GM19193 (cell line): ENCODE measurements around the gene ZNF638.

Experiments
- POLR2A ChIP-seq: IDR thresholded peaks from 4 replicates; pipeline ENCODE4 v1.6.1; 2011; ENCODE audit not compliant: insufficient read depth, insufficient read length; ENCODE audit errors: extremely low read depth

Gene ZNF638, protein sequence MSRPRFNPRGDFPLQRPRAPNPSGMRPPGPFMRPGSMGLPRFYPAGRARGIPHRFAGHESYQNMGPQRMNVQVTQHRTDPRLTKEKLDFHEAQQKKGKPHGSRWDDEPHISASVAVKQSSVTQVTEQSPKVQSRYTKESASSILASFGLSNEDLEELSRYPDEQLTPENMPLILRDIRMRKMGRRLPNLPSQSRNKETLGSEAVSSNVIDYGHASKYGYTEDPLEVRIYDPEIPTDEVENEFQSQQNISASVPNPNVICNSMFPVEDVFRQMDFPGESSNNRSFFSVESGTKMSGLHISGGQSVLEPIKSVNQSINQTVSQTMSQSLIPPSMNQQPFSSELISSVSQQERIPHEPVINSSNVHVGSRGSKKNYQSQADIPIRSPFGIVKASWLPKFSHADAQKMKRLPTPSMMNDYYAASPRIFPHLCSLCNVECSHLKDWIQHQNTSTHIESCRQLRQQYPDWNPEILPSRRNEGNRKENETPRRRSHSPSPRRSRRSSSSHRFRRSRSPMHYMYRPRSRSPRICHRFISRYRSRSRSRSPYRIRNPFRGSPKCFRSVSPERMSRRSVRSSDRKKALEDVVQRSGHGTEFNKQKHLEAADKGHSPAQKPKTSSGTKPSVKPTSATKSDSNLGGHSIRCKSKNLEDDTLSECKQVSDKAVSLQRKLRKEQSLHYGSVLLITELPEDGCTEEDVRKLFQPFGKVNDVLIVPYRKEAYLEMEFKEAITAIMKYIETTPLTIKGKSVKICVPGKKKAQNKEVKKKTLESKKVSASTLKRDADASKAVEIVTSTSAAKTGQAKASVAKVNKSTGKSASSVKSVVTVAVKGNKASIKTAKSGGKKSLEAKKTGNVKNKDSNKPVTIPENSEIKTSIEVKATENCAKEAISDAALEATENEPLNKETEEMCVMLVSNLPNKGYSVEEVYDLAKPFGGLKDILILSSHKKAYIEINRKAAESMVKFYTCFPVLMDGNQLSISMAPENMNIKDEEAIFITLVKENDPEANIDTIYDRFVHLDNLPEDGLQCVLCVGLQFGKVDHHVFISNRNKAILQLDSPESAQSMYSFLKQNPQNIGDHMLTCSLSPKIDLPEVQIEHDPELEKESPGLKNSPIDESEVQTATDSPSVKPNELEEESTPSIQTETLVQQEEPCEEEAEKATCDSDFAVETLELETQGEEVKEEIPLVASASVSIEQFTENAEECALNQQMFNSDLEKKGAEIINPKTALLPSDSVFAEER (N-terminal part only)

DNA sequence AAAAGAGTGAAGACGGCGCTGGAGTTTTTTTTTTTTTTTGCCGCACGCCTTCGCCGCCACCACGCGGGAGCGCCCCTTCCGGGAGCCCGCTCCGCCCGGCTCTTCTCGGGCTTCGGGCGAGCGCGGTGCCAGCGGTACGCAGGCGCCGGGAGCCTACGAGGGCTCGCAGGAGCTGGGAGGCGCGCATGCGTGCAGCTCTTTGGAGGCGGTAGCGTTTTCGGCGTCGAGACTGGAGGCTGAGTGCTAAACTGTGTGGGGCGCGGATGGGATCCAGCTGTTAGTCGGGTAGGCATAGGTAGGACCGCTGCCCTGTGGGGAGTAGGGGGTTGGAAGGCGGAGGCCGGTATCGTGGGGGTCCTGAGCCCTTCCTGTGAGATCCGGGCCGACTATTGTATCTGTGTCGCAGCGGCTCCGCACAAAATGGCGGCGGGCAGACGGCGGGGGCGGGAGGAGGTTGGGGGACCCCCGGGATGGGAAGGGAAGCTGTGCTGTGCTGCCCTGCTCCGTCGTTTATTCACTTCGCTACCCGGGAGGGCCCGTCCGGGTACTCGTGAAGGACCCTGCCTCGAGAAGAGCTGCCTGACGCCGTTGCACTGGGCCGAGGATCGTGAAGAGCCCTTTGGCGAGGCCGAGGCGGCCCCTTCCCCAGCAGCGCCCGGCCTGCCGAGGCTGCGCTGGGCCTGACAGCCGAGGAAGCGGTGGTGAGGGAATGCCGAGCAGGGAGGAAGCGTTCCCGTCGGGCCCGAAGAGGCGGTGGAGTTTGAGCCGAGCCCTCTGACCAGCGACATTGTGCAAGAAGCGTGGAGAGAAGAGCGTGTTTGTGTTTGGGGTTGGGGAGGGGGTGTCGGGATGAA lies at the start of gene ZNF638:
Gene ZNF638, plus strand, starts transcription at position 202 of the 854 bp plus-strand sequence. CDS start 17,173 bp downstream, outside the sequence.
- peak; percentile 93 for TF ChIP-seq POLR2A

DNA sequence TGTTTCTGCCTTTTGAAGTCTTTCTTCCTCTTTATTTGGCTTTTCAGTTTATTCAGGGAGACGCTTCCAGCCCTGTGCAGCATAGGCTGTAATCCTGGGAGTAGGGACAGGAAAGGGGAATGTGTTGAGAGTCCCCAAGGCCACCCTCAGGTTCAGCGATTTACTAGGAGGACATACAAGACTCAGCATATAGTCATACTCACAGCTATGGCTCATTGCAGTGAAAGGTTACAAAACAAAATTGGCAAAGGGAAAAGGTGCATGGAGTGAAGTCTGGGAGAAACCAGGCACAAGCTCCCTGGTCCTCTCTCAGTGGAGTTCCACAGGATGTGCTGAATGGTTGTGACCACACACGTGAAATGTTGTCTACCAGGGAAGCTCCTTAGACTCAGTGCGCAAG lies 49.6 kb upstream of the ZNF638 start:
- no peak for TF ChIP-seq POLR2A

DNA sequence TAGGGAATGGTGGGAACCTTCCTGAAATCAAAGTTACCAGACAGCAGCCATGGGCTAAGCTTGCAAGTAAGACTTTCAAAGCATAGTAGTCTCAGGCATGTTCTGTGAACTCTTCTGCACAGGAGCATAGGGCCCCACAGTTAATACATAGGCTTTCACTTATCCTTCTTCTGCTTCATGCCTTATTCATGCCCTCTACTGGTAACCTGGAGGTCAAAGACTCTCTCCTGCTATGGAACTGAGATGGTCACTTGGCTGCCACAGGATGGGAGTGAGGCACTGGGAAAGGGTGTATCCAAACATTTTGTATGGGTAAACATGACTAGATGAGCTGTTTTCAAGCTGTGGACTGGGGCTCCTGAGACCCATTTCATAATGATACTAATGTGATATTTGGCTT lies 49.1 kb upstream of the ZNF638 start:
- no peak for TF ChIP-seq POLR2A

DNA sequence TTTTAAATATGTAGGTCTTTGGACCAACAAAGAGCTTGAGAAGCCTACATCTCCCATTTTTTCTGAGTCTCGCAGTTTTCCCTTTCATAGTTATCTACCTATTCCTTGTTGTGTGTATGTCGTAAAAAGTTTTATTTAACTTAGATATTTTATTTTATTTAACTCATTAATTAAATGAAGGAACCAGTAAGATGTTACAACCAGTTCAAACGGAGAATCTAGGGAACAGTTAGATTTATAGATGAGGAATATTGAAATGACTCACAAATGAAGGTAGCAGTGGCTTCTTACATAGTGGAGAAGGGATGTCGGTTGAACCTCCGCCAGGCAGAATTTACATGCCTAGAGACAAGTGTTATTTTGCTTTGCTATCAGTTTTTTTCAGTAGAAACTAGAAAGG lies 48.5 kb upstream of the ZNF638 start:
- no peak for TF ChIP-seq POLR2A

DNA sequence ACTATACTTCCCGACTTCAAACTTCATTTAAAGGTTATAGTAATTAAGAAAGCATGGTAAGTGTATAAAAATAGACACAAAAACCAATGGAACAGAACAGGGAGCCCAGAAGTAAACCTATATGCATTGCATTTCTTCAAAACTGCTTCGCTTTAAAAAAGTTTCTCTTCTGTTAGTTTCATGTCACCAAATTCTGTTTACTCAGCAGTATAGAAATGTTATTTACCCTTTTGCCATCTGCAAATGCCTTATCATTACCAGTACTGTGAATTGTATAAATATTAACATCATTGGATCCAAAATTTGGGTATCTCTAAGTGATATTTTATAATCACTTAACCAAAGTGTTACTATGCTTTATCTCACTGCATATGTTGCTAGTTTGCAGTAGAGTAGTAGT lies 45.9 kb upstream of the ZNF638 start:
- no peak for TF ChIP-seq POLR2A

DNA sequence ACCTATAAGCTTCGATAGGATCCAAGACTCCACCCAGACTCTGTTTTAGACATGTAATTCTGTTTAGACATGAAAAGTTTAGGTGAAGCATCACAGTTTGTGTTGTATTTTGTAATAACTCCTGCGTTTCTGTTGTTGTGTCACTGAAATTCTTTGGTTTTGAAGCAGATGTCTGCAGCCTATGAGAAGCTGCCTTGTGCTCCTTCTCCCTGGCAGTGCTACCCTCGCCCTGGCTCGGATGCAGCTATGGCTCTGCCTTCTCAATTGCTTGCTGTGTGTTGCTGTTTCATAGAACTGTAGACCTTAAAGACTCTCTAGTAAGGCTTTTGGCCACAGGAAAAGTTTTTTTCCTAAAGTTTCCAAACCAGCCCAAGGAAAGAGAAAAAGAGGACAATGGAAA lies 40.2 kb upstream of the ZNF638 start:
- no peak for TF ChIP-seq POLR2A

DNA sequence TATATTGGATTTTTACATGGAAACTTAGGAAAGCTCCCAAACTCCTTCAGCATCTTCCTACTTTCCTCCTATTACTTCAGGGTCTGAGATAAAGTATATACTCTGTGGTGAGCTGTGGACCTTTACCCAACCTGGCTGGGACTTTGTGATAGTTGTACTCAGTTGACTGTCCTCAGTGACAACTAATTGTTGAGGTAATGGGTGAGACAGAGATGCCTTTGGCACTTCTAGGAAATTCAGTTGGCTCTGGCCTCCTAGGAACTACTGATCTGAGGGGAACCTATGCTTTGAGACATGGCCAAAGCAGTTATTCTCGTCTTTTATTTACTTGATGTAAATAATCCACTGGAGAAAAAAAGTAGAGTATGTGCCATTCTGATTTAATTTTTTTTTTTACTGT lies 39.4 kb upstream of the ZNF638 start:
- TF ChIP-seq POLR2A: no peak

DNA sequence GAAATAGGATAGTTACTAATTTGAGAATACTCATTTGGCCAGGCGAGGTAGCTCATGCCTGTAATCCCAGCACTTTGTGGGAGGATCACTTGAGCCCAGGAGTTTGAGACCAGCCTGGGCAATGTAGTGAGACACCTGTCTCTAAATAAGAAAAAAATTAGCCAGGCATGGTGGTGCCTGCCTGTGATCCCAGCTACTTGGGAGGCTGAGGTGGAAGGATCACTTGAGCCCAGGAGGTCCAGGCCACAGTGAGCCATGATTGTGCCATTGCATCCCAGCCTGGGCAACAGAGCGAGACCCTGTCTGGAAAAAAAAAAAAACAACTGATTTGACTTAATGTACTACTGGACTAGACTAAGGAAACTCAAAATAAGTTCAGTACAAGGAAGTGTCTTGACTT lies 32.7 kb upstream of the ZNF638 start:
- TF ChIP-seq POLR2A: no peak

DNA sequence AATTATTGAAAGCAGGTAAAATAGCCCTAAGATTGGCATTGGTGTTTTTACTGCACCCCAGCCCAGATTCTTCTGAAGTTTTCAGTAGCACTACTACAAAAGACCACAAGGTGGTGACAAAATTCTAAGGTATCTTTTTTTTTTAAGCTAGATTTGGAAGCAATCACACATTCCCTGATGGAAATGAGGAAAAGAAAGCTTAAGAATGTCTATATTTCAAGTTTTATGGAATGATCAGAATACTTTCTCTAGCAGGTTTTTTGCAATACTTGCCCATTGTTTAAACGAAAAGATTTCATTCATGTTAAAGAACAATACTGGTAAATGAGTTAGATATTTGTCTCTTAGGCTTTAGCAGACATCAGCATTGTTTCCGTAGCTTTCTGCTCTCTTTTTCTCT lies 32.1 kb upstream of the ZNF638 start:
- TF ChIP-seq POLR2A: no peak

DNA sequence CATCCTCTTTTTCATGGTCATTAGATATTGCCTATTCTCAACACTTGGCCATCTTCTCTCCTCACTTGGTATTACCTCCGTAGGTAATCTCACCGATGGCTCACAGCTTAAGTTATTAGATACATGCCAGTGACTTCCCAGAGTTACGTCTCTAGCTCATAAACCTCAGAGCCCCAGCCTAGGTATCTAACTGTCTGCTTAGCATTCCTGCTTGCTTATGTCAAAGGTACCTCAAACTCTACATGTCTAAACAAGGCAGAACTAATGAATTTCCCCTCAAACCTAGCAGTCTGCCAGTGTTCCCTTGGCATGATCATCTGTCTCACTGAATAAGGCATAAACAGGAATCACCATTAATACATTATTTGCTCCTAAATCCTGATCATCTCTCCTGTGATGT lies 27.7 kb upstream of the ZNF638 start:
- TF ChIP-seq POLR2A: no peak

DNA sequence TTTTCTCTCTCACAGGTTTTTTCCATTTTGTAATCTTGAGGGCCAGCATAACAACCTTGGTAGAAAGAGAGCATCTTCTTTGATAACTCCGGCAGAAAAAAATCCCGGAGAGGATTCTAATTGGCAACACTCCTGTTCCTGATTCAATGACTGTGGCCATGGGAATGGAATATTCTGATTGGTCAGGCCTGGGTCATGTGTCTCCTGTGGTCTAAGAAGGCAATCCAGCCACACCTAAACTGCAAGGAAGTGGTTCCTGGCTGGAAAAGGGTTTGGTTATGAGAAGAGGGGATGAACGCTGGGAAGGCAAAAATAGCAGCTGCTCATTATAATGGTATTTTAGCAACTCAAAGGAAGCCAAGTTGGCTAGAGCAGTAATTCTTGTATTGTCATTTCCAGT lies 24.8 kb upstream of the ZNF638 start:
- TF ChIP-seq POLR2A: no peak

DNA sequence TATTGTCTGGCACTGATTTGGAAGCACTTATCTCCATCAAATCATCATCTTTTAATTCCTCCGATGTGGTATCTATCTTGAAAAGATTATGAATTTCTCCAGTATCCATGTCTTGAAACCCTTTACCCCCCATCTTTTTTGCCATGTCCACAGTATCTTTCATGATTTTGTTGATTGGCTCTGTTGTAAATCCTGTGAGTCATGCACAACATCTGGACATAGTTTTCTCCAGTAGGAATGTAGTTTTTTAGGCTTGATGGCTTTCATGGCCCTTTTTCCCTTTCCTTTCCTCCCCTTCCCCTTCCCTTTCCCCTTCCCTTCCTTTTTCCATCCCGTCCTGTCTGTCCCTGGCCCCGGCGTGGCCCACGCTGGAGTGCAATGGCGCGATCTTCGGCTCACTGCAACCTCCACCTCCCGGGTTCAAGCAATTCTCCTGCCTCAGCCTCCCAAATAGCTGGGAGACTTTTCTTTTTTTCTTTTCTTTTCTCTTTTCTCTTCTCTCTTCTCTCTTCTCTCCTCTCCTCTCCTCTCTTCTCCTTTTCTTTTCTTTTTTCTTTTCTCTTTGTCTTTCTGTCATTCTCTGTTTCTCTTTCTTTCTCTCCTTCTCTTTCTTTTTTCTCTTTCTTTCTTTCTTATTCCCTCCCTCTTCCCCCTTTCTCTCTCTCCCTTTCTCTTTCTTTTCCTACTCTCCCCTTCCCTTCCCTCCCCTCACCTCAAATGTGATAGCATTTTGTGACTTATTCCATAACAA lies 18.4 kb upstream of the ZNF638 start:
- TF ChIP-seq POLR2A: no peak

DNA sequence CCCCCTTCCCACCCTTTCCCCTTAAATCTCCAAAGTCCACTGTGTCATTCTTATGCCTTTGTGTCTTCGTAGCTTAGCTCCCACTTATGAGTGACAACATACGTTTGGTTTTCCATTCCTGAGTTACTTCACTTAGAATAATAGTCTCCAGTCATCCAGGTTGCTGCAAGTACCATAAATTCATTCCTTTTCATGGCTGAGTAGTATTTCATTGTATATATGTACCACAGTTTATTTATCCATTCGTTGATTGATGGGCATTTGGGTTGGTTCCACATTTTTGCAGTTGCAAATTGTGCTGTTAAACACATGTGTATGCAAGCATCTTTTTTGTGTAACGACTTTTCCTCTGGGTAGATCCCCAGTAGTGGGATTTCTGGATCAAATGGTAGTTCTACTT lies 14.5 kb upstream of the ZNF638 start:
- no peak for TF ChIP-seq POLR2A
